8988T (cell line): Measurements from ENCODE around the gene RBMS1.

Source experiments
- DNase-seq: peaks from one replicate; pipeline ENCODE4 v3.0.0; 2011

RBMS1 gene

GRCh38 chr2:160355080-160355479, 138.5 kb downstream of the RBMS1 start:
- DNase-seq: no peak

- no peak for DNase-seq
These were observed 138.9 kb downstream of the RBMS1 start for GRCh38 chr2:160354677-160355076.

GRCh38 chr2:160353813-160354212, 139.8 kb downstream of the RBMS1 start:
- no peak for DNase-seq

- no peak for DNase-seq
These were observed 140.4 kb downstream of the RBMS1 start for GRCh38 chr2:160353166-160353565.

GRCh38 chr2:160352500-160352899, 141.1 kb downstream of the RBMS1 start:
- DNase-seq: no peak

- no peak for DNase-seq
These were observed 141.7 kb downstream of the RBMS1 start for GRCh38 chr2:160351956-160352355.

GRCh38 chr2:160349306-160349705, 144.3 kb downstream of the RBMS1 start:
- DNase-seq: no peak

GRCh38 chr2:160347269-160347863, 146.2 kb downstream of the RBMS1 start:
- no peak for DNase-seq

GRCh38 chr2:160345071-160345764, 148.4 kb downstream of the RBMS1 start:
- DNase-seq: no peak

- no peak for DNase-seq
These were observed 150.2 kb downstream of the RBMS1 start for GRCh38 chr2:160343404-160343803.

GRCh38 chr2:160339726-160340125, 153.9 kb downstream of the RBMS1 start:
- DNase-seq: no peak

GRCh38 chr2:160338901-160339685, 154.5 kb downstream of the RBMS1 start:
- no peak for DNase-seq

- DNase-seq: no peak
These were observed 155.9 kb downstream of the RBMS1 start for GRCh38 chr2:160337728-160338127.

- no peak for DNase-seq
These were observed 157.0 kb downstream of the RBMS1 start for GRCh38 chr2:160336635-160337034.

- no peak for DNase-seq
These were observed 157.5 kb downstream of the RBMS1 start for GRCh38 chr2:160336105-160336504.

GRCh38 chr2:160335441-160335840, 158.2 kb downstream of the RBMS1 start:
- DNase-seq: no peak

- DNase-seq: no peak
These were observed 159.4 kb downstream of the RBMS1 start for GRCh38 chr2:160334028-160334741.

GRCh38 chr2:160333324-160334027, 160.1 kb downstream of the RBMS1 start:
- DNase-seq: no peak

GRCh38 chr2:160332318-160332717, 161.3 kb downstream of the RBMS1 start:
- peak; percentile 8 for DNase-seq

GRCh38 chr2:160331258-160332025, 162.2 kb downstream of the RBMS1 start:
- no peak for DNase-seq

GRCh38 chr2:160328811-160329527, 164.6 kb downstream of the RBMS1 start:
- no peak for DNase-seq
